ENCODE results near the gene MYOF. TPM values are rescaled to one million over a fixed set of nuclear protein-coding genes. Genes with fewer than 3 reads are reported as not detected.

Gene MYOF
- polyA plus RNA-seq, 1 of the 3 experiments (the other 2 are of a cell fraction), result 103 TPM

- Histone ChIP-seq H3K27ac (ENCODE audit: low read depth in 2 of 2, low read length in 1 of 2) (peak overlapping the region in 1 of 2 experiments; percentile 66; a peak in 2 of 4 replicates), H3K79me2 (ENCODE audit: insufficient read depth) (0 out of 2 replicates have a peak, but pooled peaks cover 10% of the 10 kb centered on the region), H2AFZ (ENCODE audit: low read depth) (no peak overlapping the region), H3F3A (replicated peaks; ENCODE audit: insufficient read depth) (peaks cover 14% of the 10 kb centered on the region), H3K4me1 (ENCODE audit: control insufficient read depth in 1 of 2, insufficient read depth in 2 of 2, low read depth in 1 of 2, low read length in 1 of 2) (peaks cover 0 to 21% of the 10 kb centered on the region in 2 experiments; a peak in 2 of 4 replicates), H3K9me2 (no peaks in the 10 kb centered on the region), H3K4me2 (no peak overlapping the region), H3K4me3 (ENCODE audit: low read depth in 2 of 2, low read length in 1 of 2) (no peak overlapping the region), H3K9me3 (no peaks in the 10 kb centered on the region; the same call in 1 of the 2 replicates), H3K27me3 (ENCODE audit: insufficient read depth) (no peaks in the 10 kb centered on the region), H3K9ac (no peak overlapping the region), H3K36me3 (replicated peaks in 1 of 2; ENCODE audit: control insufficient read depth in 1 of 2, insufficient read depth in 2 of 2, low read length in 1 of 2) (peaks cover 39 to 51% of the 10 kb centered on the region in 2 experiments), H4K20me1 (ENCODE audit: insufficient read depth) (no peaks in the 10 kb centered on the region)
- ChIA-PET CTCF (interaction anchor here (1.5 kb wide), 1 partner anchor 140 kb away, joined by 5 read pairs; no protein-coding TSS in a partner anchor), POLR2A (no interaction called here)
- no peak for TF ChIP-seq FOXJ3 (CRISPR knock-in tag; IDR thresholded peaks at IDR 0.05)
- TF ChIP-seq REST (IDR thresholded peaks at IDR 0.05; ENCODE audit: low read depth, low read length), result no peak
- no peak for TF ChIP-seq PBX3 (IDR thresholded peaks at IDR 0.05)
- no peak for TF ChIP-seq FOSL2 (IDR thresholded peaks at IDR 0.05; ENCODE audit: borderline replicate concordance, low read depth)
- no peak for TF ChIP-seq ZBTB33 (IDR thresholded peaks at IDR 0.05; ENCODE audit: borderline replicate concordance, low read depth)
- TF ChIP-seq NFIC (IDR thresholded peaks at IDR 0.05; ENCODE audit: borderline replicate concordance), result no peak
- no peak for TF ChIP-seq IRF3 (IDR thresholded peaks at IDR 0.05; ENCODE audit: low read depth, low read length)
- no peak for TF ChIP-seq POLR2AphosphoS5 (IDR thresholded peaks at IDR 0.05; ENCODE audit: low read depth, low read length)
- no peak for TF ChIP-seq CHD2 (IDR thresholded peaks at IDR 0.05; ENCODE audit: low read length, partially characterized antibody)
- TF ChIP-seq MAX (IDR thresholded peaks at IDR 0.05; ENCODE audit: low read depth), result no peak
- no peak for TF ChIP-seq USF2 (IDR thresholded peaks at IDR 0.05; ENCODE audit: borderline replicate concordance, low read depth, low read length)
- no peak for TF ChIP-seq SIN3A (IDR thresholded peaks at IDR 0.05; ENCODE audit: borderline replicate concordance, low read depth, low read length)
- 93% methylated on average over 1 of the region's 1 CpG for WGBS (ENCODE audit: low lambda C conversion rate)
- DNase-seq, result no peak
Observed at GRCh38 chr10:93516006-93516380, 33.9 kb upstream of the MYOF start.

All from SK-N-SH (cell line).